Hematopoietic multipotent progenitor cell treated with erythropoietin and hydrocortisone succinate and interleukin-3 and kit ligand, for 6 days (in vitro differentiated cells): ENCODE results near the gene MAD1L1.

ENCODE experiments used
- DNase-seq: peaks from one replicate; pipeline ENCODE4 v3.0.0-alpha.2; 2015

The MAD1L1 gene

DNA sequence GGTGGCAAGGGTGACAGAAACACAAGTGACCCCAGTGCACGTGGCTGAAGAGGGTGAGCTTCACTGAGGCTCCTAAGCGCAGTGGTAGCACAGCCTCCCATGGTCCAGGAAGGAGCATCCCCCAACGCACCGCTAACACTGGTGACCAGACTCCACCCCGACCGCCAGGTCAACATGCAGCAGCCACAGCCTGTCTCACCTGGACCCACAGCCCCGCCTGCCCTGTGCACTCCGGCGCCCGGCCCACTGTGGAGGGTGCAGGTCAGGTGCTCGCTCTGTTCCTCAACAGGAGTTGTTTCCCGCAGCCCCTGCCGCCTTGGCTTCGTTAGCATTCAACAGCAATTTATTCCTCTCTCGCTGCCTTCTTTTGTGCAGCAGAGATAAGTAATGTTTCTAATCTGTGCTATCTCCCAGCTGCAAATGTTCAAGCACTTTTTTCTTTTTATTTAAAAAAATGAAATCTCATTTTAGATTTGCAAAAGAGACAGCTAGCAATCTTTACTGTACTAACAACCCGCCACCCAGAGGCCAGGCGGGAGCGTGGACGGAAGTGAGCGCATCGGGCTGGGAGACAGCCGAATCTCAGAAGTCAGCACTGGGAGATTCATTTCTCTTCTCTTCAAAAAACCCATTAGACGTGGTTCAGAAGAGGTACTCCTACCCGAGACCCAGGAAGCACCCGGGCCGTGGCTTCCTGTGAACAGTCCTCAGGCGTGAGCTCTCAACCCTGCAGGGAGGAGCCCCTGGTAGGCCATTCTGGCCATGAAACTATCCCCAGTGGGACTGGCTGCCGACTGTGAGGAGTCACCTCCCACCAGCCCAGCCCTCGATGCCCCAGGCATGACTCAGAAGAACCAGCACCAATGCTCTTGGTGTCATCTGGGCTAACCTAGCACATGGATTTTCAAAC lies 133.4 kb downstream of the MAD1L1 start:
- peak; percentile 39 for DNase-seq

DNA sequence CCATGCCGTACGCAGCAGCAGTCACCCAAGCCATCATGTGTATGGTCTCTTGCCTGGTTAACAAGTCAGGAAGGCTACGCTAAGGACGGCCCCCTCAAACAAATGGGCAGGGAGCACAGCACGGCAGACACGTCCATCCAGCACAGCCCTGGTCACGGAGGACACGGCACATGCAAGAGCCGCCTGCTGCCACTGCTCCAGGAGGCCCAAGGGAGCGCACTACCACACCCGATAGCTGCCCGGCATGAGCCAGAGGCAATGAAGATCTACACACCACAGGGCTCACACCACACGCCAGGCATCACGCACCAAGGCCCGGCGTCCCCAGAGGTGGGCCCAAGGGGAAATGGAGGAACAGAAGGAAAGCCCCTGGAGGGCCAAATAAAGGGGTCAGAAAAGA lies 134.2 kb downstream of the MAD1L1 start:
- no peak for DNase-seq

DNA sequence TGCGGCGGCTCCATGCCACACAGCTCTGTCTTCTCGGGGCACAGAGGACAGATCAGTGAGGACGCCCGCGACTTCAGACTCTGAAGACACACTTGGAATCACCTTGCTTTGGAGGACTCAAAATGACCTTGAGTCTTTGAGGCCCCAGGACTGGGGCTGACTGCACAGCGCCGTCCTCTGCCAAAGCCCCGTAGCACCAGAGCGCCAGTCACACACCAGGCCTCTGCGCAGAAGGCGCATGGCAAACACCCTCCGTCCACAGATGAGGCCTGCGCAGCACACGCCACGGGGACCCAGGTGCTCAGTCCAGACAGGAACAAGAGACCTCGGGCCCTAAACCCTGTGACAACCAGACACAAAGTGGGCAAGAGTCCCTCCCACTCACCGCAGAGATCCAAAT lies 134.7 kb downstream of the MAD1L1 start:
- DNase-seq = no peak

DNA sequence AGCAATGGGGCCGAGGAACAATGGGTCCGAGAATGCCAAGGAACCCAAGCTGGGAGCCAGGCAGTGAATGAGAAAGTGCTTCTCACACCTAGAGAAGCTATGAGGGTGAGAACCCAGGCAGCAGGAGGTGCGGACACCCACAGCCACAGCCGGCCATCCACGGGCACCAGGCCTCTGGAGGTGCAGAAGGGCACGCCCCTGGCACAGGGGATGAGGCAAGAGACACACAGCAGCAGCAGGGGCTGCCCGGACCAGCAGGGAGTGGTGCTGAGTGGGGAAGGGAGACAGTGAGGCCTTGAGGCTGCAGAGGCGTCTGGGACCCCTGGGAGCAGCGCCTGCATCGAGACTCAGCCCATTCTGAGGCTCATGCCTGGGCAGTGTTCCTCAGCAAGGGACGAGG lies 135.3 kb downstream of the MAD1L1 start:
- DNase-seq = no peak

DNA sequence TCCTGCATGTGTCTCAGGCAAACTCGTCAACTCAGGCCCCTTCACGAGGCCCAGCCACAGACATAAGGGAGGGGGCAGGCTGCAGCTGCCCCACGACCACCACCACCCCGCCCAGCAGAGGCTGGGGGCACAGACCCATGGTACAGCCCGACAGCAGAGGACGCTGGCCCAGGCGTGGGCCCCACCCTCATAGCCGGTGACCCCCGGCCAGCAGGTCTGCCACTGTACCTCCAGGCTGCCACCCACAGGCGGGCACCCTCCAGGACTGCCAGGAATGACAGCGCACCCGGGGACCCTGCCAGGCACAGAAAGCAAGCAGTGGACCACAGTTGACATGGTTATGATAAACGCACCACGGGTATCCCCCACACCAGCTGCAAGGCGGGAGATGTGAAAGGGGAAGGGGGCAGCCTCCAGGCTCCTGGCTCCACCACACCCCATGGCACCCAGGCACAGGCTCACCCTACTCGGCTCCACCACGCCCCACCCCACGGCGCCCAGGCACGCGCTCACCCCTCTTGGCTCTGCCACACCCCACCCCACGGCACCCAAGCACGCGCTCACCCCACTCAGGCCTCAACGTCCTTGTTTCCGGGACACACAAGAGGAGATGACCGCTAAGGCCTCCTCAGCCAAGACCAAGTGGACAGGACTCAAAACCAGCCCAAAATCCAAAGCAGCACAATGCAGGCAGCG lies 135.9 kb downstream of the MAD1L1 start:
- no peak for DNase-seq

DNA sequence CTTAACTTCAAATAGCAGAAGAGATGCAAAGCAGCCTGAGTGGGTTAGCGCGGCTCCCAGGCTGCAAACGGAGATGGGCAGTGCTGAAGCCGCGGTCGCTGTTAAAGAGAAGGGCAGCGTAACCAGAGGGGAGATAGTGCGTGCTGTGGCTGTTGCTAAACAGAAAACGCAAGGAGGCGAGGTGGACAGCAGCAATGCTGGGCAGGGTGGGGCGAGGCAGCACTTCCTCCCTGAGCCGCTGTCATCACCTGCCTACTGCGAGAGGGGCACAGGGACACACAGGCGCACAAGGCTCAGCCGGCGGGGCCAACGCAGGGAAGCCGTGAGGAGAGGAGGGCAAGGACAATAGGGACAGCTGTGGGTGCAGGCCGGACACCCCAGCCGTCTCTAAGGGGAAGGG lies 137.3 kb downstream of the MAD1L1 start:
- no peak for DNase-seq

DNA sequence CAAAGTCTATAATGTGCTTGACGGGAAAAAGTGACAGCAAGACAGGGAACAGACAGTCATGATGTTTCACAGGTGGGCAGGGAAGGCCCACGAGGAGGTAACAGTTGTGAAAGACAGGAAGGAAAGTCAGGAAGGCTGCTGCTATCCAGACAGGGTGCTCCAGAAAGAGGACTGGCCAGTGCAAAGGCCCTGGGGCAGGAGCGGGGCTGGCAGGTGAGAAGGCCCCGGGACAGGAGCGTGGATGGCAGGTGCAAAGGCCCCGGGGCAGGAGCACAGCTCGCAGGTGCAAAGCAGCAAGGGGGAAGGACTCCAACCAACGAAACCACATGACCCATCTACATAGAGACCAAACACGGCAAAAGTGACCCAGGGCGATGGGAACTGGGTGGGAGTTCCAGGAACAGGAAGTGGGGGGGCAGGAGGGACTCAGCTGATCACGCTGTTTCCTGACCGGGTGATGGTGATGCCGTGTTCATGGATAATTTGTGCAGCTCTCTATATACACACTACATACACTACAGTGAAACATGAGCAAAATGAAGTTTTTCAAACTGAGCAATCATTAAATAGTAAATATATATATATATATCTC lies 138.2 kb downstream of the MAD1L1 start:
- no peak for DNase-seq

DNA sequence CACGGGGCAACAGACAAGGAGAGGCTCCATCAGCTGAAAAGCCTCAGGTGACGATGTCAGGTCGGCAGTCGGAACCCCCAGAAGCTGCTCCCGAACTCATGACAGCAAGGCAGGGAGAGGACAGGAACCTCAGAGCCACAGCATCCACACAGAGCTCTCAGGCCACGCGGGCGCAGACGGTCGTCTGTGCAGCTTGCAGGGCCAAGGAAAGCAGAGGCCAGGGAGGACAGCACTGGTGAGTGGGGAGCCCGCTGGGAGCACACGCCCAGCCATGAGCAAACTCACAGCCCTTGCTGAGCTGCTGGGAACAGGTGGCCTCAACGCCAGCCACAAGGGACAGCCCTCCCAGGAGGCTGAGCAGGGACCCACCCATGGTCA lies 138.9 kb downstream of the MAD1L1 start:
- DNase-seq = no peak

DNA sequence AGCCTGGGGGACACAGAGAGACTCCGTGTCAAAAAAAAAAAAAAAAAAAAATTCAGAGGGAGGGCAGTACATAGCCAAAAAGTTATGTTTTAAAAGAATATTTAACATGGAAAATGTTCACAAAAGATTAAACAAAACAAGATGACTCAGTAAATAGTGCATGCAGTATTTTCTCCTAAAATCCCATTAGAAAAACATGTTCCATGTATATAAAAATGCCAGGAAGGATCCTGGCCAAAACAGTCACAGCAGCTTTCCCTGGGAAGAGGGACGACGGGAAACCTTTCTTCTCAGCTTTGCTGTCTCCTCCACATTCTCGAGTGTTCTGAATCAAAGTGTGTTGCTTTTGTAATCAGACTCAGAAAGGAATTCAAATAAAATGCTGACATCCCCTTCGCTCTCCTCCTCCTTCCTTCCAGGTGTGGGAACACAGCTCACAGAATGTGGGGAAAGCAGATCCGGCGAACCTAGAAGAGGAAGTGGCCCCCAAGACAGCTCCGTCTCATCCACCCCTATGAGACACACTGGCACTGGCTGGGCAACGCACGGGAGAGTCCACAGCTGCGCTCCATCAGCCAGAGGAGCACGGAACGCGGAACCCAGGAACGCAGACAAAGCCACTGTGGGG lies 139.4 kb downstream of the MAD1L1 start:
- DNase-seq = no peak

DNA sequence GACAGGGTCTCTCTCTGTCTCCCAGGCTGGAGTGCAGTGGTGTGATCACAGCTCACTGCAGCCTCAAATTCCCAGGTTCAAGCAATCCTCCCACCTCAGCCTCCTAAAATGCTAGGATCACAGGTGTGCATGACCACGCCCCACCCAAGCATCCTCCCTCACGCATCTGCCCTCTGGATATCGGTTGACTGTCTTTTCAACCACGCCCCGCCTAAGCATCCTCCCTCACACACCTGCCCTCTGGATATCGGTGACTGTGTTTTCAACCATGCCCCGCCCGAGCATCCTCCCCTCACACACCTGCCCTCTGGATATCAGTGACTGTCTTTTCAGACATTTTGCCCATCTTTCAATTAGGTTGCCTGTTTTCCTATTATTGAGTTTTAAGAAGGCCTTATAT lies 140.5 kb downstream of the MAD1L1 start:
- DNase-seq = no peak

DNA sequence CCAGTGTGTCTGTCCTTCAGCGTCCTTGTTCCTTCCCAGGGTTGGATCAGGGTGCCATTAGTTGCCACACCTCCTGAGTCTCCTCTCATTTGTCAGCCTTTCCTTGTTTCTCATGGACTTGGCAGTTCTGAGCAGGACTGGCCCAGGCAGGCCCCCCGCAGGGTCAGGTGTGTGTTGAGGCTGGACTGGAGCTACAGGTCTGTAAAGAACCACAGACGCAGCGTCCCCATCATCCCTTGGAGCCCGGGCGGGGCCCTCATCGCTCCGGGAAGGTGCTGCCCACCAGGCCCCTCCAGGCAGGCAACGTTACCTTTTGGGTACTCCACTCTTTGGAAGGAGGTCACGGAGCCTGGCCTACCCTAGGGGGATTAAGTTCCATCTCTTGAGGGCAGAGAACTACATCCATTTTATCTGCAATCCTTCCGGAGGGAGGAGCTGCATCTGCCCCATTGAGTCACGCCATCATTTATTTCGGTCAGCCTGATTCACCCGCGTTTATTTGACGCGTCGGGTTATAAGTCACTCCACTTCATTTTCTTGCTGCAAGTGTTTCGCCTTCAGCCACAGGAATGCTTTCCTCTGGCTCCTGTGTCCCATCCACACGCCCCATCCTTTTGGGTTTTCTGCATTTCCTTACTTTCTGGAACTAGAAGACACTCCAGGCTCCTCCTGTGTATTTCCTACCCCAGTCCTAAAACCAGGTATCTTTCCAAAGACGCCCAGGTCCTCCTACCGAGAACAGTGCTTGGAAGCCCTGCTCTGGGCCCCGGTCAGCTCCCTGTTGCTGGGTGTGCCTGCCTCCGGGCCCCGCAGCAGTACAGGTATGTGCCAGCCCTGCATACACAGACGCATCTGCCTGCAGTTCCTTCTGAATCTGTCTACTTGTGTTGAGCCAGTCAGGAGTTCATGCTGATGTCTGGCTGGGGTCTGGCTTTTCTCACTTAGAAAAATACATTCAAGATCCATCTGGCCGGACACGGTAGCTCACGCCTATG lies 141.9 kb downstream of the MAD1L1 start:
- no peak for DNase-seq

DNA sequence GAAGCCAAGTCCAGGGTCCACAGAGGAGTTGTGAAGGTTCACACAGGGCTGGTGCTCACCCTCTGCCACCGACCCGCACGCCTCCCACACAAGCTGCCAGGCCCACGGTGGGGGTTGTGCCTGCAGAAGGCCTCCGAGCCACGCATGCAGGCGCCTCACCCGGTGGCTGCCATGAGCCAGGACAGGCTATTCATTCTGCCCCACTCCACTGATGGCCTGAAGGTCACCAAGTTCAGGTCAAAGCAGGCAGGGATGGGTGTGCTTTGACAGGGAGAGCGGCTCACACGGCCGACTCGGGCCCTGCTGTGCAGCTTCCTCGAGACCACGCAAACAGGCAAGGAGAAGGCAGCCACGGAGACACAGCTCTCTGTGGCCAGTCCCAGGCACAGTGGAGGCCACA lies 143.9 kb downstream of the MAD1L1 start:
- DNase-seq = no peak

DNA sequence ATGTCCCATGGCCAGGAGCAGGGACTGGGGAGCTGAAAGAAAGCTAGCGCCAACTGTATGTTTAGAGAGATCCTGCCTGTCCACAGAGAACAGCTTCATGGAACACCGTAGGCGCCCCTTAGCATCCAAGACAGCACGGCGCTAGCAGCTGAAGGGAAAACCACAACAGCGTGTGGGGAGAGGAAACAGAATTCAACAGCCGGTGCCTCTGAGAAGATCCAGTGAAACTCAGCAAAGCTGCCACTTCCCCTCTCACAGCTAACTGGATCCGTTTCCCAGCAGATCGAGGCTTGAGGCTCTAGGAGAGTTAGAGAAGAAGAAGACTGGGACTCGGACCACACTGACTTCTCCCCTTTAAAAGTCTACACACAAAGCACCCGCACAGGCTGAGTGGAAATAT lies 145.0 kb downstream of the MAD1L1 start:
- DNase-seq = peak; percentile 52

DNA sequence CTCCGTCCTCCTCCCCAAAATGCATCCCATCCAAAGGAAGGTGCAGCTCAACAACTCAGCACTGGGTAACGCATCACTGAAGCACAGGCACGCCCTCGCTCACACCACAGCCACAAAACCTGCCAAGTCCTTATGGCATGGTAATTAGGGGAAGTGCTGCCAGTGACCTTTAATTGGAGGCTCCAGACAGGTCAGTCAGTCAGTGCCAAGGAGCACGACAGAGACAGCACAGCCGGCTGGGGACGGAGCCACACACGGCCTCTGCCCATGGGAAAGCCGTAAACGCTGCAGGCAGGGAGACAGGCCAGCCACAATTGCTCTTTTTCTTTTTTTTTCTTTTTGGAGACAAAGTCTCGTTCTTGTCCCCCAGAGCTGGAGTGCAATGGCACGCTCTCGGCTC lies 146.5 kb downstream of the MAD1L1 start:
- DNase-seq = no peak

DNA sequence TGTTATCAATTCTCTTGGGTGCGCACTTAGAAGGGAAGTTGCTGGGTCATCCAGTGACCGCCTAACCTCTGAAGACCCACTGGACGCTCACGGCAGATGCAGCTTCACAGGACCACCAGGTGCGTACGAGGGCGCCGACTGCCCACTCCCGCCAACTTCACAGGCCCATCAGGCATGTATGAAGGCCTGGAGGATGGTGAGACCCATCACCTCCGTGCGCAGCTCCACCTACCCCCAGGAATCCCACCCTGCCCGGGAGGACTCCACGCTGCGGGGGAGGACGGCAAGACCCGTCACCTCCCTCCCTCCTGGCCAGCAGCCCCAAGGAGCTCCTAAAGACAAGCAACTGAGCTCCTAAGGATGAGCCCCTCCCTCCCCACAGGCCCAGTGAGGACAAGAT lies 146.9 kb downstream of the MAD1L1 start:
- no peak for DNase-seq

DNA sequence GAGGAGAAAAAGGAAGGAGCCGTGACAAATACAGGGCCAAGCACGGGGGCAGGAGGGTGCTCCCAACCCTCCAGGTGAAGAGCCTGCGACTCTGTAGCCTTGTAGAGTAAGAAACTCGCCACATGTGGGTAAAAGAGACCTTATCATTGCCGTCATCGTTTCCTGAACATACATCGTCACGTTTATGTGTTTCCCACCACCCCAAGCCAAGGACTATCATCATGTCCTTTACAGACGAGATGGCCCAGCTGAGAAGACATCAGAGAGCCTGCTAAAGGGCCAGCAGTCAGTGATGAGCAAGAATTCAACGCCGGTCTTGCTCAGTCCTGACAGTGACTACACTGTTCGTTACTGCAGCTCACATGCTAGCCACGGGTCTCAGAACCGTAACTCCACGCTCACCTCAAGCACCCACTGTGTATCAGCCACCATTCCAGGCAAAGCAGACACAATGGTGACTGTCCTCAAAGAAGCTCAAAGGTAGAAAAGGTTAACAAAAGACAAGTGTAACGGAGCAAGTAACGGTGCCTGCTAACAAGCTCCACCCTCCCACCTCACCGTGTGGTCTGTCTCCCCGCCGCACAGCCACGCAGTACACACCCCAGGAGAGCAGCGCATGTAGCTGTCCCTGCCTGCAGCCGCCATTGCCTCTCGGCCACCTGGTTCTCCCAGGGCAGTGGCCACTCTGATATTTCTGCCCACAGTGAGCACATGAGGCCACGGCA lies 147.8 kb downstream of the MAD1L1 start:
- no peak for DNase-seq

DNA sequence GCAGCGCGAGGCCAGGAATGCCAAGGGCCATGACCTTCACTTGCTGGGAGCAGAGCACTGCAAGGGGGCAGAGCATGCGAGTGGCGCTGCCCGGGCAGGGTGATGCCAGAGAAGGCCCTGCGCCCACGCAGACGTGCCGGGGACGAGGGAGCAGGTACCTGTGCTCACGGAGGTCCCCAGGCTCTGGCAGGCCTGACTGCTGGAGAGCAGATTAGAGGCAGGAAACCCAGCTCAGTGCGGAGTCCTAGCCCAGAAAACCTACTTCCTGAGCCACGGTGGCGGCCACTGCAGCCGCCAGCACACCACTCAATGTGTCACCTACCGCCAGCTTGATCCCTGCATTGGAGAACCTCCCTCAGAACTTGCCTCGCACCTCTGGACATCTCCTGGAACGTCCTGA lies 148.4 kb downstream of the MAD1L1 start:
- no peak for DNase-seq

DNA sequence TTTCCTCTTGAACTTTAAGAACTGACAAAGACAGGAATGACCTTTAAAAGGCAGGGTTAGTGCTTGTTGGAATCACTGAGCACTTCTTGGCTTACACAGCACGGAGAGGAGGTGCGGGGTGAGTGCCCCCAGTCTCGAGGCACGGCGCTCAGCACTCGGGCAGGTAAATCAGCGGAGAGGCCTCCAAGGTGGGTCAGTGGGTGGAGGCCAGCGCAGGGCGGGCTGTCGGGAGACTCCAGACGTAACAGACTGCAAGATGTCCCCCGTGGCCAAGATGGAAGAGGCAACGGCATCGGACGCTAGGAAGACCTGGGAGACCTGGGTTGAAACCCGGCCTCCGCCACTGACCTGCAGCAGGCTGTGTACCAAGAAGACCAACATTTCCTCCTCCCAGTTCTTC lies 149.4 kb downstream of the MAD1L1 start:
- DNase-seq = no peak

DNA sequence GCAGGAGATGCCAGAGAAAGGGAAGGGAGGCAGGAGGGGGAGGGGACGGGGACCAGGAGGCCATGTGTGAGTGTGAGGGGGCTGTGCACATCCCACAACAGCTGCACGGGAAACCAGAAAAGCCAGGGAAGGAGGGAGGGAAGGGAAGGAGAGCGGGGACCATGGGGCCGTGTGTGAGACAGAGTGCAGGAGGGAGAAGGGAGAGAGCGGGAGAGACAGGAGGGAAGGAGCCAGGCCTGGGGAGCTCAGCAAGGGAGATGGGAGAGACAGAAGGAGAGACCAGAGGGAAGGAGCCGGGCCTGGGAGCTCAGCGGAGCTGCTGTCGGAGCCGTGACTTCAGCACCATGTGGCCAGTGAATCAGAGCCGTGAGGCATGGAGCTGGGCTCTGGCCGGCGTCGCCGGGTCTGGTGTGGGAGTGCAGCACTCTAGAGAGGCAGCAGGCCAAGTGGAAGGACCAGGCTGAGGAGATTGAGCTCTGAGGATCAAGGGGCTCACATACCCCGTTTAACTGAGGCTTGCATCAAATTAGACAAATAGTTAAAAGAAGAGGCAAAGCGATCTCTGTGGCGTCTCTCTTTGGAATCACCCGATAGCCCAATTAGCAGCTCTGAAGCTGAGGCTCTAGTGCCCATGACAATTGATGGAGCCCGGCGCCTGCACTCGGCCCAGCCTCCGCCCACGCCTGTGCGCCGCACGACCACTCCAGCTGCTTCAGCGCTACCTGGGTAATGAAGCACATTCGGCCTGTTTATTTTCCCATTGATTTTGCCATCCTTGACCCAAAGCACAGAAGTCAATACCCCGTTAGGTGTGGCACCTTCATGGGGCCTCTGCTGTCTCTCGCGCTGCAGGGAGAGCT lies 150.4 kb downstream of the MAD1L1 start:
- no peak for DNase-seq

DNA sequence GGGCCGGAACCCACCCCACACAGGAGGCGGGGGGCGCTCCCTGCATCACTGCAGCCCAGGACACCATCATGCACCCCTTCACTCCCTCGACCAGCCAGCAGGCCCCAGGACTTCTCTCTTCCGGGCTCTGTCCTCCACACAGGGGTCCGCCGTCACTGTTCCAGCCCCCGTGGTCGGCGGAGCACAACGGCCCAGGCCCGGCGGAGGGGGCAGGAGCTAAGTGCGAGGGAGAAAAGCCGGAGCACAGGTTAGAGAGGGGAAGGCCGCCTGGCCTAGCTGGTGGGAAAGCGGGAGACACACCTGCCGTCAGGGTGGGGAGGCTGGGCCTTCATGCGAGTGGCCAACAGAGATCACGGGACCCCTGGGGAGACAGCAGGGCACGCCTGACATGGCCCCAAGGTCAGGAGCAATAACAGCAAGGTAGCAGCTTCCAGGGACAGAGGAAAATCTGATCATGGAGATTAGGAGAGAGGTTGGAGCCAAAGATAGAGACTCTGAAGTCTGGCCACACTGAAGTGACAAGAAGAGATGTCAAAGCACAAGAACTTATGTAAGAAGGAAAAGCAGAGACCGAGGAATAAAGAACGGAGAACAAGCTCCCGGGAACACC lies 151.1 kb downstream of the MAD1L1 start:
- DNase-seq = no peak
